ENCODE data around the gene TPCN2.

The TPCN2 gene

DNA sequence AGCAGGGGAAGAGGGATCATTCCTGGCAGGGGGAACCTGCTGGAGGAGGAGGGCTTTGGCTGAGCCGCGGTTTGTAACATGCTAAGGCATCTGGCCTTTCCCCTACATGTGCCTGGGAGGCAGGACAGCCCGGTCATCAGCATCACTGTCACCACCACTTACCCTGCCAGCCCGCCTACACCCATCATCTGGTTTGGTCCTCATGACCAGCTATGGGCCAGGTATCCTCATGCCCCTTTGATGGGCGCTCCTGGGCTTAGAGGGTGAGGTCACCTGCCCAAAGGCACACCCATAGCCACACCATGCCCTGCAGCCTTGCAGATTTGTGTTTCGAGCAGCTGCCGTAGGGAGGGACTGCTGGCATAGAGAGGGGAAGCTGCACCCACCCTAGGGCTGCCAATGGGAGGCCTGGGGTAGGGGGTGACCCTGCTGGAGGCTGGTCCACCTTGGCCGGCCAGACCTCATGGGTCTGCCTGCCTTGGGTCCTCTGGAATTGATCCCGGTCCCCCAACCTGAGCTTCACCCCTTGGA, 38.3 kb upstream of the TPCN2 start:
- DNase-seq (ENCODE audit: low read depth in 1 of 2, low spot score in 1 of 2) = no peak

DNA sequence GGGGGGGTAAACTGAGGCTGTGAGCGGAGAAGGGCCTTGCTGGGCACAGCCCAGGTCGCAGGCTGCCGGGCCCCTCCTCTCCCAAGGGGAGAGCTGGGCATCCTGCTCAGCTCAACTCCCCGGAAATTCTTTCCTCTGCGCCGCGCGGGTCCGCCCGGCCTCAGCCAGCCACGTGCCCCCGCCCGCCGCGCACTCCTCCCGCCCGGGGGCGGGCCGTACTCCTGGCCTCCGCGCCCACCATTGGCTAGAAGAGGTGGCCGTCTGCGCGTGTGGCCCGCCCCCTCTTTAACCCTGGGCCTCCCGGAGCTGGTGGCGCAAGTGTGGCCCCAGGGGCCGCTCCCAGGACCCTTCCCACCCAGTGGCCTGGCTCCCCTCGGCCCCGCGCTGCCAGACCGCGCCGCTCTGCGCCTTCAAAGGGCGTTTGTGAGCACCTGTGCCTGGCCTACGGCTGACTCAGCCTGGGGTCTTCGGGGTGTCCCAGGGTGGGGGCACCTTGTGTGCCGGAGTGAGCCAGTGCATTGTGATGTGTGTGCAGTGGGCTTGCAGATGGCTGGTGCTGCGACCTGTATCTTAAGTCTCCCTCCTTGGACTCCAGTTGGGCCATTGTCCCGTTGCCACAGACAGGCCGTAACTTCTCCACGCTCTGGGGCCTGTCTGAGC, 37.6 kb upstream of the TPCN2 start:
- no peak for DNase-seq (ENCODE audit: low read depth in 1 of 2, low spot score in 1 of 2)

DNA sequence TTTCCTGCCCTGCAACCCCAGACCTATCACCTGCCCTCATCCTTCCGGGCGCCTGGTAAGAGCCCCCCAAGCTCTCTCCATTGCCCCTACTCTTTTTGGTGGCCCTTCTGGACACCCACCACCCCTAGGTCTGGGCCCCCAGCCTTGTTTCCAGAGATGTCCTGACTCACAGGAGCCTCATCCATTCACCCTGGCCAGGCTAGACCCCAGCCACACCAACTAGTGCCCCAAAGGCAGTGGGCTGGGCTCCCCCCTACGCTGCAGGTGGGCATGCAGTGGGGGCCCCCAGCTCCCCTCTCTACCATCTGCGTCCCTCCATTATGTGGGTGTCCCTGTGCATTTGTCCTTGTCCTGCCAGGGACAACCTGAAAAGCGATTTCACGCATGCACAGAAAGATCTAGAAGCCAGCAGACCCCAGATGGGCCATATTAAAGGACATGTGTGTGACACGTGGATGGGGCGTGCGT, 37.1 kb upstream of the TPCN2 start:
- DNase-seq (ENCODE audit: low read depth in 1 of 2, low spot score in 1 of 2) = no peak

DNA sequence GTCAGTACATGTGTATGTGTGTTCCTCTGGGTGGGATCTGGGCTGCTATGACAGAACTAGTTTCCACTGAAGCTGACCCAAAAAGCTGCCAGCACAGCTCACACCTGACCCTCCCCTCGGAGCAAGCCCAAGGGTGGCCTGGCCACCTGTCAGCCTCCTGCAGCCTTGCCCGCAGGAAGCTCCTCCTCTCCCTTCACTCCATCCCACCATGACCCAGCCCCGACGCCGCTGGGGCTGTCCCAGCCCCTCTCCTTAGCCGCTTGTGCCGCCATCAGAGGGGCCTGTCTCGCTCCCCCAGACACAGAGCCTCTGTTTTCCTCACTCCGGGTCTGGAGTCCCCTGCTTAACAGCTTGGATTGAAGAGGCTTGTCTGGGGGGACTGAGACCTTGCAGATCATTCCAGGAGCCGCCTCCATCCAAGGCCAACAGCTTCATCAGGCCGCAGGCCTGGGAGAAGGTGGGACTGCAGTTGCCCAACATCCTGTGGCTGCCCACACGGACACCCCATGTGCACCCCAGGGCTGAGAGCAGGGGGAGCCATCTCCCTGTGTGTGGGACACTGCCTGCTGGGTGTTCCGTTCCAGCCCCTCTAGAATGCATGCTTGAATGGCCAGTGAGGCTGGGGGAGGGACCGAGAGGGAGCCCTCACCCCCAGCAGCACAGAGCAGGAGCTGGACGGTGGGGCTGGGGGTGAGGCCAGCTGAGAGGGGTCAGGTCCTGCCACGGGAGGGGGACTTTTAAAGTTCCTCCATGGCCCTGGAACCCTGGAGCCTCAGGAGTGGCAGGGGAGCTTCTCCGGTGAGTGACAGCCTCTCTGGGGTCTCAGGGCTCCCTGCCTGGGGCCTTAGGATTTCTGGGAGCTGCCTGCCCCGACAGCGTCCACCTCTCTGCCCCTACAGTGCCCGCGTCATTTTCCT, 36.4 kb upstream of the TPCN2 start:
- no peak for DNase-seq (ENCODE audit: low read depth in 1 of 2, low spot score in 1 of 2)

DNA sequence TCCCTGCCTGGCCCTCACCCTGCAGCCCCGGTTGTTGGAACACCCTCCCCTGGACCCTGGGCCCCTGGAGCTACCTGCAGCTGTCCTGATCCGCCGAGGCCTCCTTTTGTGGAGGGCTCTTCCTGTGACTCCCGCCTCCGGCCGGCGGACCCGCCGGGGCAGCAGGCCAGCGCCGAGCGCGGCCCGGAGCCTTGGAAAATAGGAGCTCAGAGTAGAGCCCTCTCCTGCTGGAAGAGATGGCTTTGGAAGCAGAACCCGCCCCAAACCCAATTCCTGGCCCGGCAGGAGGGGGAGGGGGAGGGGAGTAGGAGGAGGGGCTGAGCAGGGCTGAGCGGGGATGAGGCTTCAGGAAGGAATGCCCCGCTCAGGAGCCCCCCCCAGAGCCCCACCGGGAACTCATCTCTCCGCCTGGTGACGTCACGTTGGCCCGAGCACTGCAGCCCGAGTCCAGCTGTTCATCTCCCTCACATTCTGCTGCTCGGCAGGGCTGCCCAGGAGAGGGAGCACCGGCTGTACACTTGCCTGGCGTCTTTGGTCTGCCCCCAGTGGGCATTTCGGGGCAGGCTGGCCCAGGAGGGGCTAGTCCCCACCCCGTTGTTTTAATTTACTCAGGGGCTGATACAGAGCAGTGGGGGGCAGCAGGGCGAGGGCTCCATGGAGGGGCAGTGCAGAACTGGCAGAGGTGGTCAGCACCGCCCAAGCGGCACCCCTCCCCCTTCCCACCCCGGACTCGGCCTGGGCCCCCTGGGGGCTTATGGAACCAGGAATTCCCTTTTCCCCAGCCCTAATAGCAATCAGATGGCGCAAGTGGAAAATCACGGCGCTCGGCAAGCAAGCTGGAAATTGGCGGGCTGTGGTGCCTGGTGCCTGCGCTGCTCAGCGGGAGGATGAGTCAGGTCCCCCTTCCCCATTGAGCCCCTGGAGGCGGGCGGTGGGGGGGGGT, 35.5 kb upstream of the TPCN2 start, which contains the start of gene MRGPRF:
Gene MRGPRF, minus strand, starts transcription at position 238 of the 943 bp plus-strand sequence. CDS start 3,345 bp downstream, outside the sequence.
- DNase-seq (ENCODE audit: low read depth in 1 of 2, low spot score in 1 of 2) = no peak

DNA sequence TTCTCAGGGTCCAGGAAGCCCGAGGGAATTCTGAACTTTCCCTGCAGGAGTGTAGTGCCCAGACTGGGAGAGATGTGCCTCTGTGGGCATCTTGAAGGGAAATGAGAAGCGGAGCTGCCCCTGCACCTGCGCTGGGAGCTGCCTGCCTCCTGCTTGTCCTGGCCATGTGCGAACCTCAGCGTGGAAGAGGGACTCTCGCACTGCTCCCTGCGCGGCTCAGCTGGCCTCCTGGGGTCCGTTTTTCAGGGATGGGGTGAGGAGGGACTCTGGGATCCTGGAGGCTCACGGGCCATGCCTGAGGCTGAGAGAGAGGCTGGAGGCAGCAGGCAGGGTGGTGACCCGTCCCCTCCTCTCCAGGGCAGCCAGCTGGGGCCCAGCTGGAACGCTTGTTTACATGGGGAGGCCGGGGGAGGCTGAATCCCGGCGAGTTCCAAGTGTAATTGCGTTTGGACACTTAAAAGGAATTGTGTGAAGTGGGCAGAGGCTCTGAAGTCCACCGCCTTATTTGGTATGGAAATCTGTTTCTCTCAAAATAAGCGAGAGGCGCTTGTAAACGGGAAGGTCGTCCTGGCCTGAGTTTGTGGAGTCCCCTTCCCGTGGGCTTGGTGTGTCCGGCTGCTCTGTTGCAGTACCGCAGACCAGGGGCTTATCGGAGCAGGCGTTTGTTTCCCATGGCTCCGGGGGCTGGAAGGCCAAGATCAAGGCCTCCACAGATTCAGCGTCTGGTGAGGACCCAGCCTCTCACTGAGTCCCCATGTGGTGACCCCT, 34.5 kb upstream of the TPCN2 start:
- DNase-seq (ENCODE audit: low read depth in 1 of 2, low spot score in 1 of 2) = no peak

DNA sequence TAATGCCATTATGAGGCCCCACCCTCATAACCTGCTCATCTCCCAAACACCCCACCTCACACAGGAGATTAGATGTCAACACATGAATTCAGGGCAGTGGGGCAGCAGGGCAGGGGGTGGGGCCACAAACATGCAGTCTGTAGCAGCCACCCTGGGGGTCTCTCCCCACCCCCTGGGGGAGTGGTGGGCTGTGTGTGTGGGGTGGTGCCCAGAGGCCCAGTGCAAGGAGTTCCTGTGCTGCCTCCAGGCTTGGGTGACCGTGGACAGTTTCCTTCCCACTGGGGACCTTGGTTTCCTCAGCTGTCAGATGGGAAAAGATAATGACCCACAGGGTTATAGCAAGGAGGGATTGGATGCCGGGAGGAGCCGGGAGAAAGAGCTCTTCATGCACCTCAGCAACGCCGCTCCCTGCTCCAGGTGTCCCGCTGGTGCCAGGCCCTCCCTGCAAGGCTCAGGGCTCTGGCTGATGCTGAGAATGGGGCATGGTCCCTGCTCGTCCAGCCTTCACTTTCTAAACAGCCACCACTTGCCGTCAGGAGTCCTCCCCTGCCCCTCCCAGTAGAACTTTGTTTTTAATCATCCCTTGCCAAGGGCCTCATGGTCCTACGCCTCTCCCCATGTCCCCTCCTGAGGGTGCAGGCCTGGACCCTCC, 33.7 kb upstream of the TPCN2 start:
- DNase-seq (ENCODE audit: low read depth in 1 of 2, low spot score in 1 of 2) = no peak

DNA sequence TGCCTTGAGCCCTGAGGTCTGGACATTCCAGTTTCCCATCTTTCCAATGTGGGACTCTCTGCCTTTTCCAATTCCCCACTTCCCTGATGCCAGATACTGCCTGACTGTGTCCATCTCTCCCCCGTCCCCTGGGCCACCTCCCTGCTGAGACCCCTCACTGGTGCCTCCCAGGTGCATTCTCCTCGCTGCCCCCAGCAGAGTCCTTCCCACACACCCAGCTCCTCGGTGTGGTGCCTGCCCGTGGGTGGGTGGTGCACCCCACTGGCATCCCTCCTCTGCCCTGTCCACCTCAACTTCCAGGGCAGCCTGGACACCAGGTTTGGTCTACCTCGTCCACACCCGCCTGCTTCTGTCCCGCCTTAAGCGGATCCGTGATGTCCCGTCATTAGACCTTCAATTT, 30.8 kb upstream of the TPCN2 start:
- DNase-seq (ENCODE audit: low read depth in 1 of 2, low spot score in 1 of 2) = no peak

DNA sequence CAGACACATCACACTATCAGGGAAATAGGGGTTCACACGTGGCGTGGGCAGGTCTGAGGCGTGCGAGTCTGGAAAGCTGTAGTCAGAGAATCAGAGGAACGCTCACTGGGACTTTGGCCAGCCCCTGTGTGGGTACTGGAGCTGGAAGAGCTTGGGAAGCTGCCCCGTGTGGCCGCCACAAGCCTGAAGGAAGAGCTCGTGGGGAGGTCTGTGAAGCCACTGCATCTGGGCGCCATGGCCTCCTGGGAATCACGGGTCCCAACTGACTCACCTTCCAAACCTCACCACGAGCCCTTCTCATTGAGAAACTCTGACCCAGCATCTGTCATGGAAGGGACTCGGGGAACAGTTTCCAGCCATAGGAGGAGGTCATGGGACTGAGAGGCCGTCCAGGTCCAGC, 29.8 kb upstream of the TPCN2 start:
- DNase-seq (ENCODE audit: low read depth in 1 of 2, low spot score in 1 of 2) = no peak

DNA sequence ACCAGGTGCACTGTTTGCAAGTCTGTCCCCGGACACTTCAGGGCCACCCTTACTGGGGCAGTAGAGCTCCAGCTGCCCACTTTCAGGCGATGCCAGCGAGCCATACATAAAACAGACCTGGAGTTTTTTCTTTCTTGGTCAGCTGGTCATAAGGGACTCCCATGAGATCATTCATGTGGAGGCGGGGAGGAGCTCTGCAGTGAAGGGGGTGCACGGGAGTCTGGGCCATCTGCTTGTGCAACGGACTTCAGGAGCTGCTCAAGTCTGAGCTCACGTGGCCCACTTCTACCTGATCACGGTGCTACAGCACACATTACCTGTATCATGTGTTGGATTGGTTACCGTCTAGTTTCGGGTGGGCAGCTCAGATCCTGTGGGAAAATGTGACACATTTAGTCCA, 26.5 kb upstream of the TPCN2 start:
- DNase-seq (ENCODE audit: low read depth in 1 of 2, low spot score in 1 of 2) = no peak

DNA sequence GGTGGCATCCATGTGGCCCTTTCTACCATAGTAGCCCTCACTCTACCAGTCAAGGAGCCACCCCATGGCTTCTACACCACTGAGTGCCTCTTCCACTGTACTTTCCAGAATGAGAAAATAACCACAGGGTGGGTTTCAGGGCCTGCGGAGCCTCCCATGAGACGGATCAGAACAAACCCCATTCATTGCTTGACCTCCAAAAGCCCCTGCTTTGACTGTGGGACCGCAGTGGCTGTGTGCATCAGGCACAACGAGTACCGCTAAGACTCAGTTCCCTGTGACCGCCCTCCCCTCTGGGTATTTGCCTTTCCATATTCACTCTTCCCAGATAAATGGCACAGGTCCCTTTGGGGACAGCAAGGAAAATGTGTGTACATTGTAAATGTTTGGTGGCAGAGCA, 24.2 kb upstream of the TPCN2 start:
- no peak for DNase-seq (ENCODE audit: low read depth in 1 of 2, low spot score in 1 of 2)

DNA sequence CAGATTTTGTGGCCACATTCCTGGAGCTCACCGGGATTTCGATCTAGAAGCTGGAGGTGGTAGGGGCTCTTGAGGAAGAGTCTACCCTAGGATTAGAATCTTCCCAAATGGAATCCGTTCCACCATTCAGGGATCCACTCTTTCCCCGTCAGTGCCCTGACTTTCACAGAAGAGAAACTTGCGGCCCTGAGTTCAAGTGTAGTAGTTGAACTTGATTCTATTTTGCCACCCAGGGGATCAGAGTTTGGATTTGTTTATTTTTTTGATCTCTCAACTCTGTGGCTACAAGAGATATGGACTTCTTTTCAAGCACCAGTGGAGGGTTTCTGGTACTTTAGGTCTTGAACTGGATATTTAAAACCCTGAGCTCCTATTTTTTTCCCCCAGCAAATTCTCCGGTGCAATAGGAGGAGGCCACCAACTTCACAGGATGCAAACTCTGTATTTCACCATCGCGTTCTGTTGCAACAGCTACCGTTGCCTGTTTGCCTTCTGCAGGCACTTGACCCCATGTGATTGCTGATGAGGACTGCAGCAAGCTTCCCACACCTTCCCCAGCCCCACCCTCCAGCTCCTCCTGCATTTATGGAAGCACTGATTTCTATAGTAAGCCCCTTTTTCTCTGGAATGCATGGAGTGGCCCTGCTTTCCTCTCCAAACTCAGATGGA, 20.9 kb upstream of the TPCN2 start:
- no peak for DNase-seq (ENCODE audit: low read depth in 1 of 2, low spot score in 1 of 2)

DNA sequence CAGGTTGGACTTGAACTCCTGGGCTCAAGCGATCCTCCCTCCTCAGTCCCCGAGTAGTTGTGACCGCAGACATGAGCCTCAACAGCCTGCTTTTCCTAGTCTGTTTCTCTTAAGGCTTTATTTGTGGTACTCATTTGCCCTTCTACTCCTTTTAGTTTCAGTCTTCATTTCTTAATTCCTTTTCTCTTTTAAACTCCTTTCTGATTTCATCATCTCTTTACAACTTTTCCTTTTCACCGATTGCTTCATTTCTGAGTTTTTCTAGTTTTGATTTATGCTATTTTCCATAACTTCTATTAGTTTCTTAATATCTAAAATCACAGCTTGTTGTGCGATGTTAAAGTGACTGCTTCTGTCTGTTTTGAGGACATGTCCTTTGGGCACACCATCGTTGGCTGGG, 18.4 kb upstream of the TPCN2 start:
- DNase-seq (ENCODE audit: low read depth in 1 of 2, low spot score in 1 of 2) = no peak

DNA sequence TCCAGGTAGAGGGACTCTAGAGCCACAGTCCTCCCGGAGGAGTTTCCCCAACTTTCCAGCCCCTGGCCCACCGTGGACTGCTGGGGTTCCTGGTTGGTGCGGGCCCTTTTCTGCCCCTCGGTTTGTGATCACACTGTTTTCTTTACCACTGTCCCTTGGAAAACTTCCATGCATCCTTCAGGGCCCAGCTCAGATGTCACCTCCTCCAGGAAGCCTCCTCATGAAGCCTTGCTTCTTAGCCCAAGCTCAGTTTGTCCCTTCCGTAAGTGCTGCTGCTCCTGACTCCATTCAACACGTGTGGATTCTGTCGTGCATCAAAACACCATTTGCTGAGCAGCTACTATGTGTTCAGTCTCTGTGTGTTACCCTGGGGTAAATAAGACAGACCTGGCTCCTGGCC, 15.9 kb upstream of the TPCN2 start:
- no peak for DNase-seq (ENCODE audit: low read depth in 1 of 2, low spot score in 1 of 2)

DNA sequence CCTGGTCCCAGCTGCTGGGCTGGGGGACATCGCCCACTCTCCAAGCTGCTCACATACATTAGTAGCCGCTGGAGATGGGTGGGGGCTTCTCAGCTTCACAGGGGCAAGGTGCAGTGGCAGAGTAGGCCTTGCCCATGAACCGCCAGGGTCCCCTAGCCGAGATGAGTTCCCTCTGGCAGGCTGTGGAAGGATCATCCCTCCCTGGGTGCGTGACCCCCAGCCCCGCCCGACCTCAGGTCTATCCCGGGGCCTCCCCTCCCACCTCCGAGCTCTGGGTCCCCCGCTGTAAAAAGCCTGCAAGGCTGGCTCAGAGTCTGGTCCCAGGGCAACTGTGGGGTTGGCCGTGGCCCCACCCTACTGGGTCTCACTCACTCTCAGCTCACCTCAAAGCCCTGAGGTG, 15.3 kb upstream of the TPCN2 start:
- no peak for DNase-seq (ENCODE audit: low read depth in 1 of 2, low spot score in 1 of 2)

DNA sequence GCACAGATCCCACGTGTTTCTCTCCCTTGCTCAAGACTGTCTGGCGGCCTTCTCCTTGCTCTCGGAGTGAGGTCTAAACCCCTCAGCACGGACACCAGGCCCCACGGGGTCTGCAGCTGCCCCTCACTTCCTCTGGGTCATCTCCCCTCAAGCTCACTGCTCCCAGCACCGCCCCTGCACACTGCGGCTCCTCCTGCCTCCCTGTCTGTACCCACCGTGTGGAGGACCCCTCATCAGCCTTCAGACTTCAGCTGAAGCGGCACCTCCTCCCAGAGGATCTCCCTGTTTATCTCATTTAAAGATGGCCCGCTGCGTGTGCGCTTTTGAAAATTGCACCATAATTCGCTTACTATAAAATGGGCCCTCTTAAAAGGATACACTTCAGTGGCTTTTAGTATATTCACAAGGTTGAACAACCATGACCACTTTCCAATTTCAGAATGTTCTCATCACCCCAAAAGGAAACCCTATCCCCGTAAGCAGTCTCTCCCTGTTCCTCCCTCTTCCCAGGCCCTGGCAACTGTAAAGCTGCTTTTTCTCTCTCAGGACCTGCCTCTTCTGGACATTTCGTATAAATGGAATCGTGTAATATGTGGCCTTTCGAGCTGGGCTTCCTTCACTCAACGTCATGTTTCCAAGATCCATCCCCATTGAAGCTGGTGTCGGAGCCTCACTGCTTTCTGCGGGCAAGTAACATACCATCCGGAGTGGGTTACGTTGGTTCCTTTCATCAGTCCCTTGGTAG, 14.4 kb upstream of the TPCN2 start:
- DNase-seq (ENCODE audit: low read depth in 1 of 2, low spot score in 1 of 2) = no peak

DNA sequence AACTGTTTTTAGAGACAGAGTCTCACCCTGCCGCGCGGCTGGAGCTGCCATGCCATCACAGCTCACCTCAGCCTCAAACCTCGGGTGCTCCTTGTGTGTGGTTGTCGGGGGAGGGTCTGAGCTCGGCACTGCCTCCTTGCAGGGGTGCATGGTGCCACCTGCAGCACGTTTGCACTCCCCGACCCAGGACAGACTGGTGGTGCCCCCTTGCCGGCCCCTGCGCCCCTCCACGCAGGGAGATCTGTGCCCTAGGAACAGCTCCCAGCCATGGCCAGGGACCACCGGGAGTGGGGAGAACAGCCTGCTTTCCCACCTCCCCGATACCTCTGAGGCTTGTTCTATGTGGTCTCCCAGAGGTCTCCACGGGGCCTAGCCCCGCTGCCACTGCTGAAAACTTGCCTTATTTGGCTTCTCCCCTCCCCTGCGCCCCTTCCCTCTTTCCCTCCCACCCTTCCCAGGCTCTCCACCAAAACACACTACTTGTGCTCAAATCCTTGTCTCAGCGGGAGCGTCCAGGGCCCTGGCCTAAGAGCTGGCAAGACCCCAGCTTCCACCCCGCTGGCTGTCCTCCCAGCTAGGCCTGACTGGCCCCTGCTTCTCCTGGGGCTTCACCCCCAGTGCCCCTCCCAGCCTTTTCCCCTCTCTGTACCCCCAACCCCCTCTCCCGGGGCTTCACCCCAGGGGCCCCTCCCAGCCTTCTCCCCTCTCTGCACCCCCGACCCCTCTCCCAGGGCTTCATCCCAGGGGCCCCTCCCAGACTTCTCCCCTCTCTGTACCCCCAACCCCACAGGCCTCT, 13.4 kb upstream of the TPCN2 start:
- no peak for DNase-seq (ENCODE audit: low read depth in 1 of 2, low spot score in 1 of 2)

DNA sequence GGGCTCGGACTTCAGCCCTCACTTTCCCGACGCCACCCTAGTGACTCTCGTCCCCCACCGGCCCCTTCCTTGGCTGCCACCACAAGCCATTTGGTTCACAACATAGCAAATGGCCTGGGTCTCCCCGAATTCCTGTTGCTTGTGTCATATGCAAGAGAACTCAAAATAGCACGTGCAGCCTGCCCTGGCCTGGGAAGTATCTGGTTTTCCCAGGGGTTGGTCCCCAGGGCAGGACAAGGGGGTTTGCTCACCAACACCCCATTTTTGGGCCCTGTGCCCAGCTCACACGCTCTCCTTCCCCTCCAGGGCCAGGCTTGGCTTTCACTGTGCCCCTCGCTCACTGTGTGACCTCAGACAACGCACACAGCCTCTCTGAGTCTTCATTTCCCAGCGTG, 12.8 kb upstream of the TPCN2 start:
- DNase-seq (ENCODE audit: low read depth in 1 of 2, low spot score in 1 of 2) = no peak
